NCI-H1694 treated with DMSO at 0.1 percent for 48 hours (cell line): ENCODE measurements around the gene BOC.
"Not testable (repeated sequence)": the region's sequence is repeated elsewhere in the genome, so short reads cannot be mapped to it uniquely, and the experiment has no call there.

Experiments used
- DNase-seq: peaks from one replicate; lab custom pipeline; 2025; lab: John Stamatoyannopoulos, UW

The BOC gene

DNA sequence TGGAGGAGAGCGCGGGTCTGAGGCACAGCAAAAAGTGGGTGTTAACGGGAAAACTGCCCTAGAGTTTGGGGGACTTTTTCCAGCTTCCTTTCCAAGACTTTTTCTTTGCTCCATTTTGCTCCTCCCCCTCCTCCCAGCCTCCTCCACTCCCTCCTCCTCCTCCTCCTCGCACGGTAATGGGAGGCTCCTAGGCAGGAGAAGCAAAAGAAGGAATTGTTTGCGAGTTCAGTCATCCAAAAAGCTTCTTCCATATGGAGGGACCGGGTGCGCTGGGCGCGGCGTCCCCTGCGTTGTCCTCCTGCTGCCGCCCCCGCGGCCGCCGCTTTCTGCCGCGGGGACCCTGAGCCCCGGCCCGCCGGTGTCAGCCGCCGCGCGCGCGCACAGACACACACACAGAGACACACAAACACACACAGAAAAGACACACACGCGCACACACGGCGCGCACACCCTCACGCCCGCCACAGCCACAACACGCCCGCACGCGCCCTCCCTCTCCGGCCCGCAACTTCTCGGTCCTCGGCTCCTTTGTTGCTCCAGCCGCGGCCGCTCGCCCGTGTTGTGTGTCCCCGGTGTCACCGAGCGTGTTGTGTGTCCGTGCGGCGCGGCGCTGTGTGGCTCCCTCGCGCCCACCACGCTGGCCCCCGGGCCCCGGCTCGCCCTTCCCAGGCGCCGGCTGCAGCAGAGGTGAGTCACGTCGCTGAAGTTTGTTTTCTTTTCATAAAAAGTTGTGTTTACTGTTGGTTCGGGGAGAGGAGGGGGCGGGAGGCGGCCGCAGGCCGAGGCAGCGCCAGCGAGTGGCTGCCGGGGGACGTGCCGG, at the start of gene BOC:
Gene BOC, plus strand, starts transcription at position 228 of the 820 bp plus-strand sequence. CDS start 38,246 bp downstream, outside the sequence.
- DNase-seq: peak; percentile 41

DNA sequence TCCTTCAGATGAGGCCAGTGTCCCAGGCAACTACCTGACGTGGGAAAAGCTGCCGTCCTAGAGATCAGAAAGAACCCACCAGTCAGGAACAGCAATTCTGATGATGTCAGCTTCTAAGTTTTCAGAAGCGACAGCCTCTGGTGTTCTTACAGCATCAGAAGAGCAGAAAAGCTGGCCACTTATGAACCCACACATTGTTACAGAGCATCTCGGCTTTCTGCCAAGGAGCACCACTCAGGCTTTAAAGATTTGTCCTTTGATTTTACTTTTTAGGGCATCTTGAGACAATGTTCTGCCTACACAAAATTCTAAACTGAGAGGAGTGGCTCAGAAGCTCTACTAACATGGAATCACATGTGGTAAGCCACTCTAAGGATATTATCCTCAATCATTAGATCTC, 49.7 kb upstream of the BOC start:
- DNase-seq: no peak

- no peak for DNase-seq
Observed at GRCh38 chr3:113163152-113163551, 48.2 kb upstream of the BOC start.

- DNase-seq: no peak
Observed at GRCh38 chr3:113165841-113166240, 45.5 kb upstream of the BOC start.

GRCh38 chr3:113166357-113166718, 45.0 kb upstream of the BOC start:
- no peak for DNase-seq

DNA sequence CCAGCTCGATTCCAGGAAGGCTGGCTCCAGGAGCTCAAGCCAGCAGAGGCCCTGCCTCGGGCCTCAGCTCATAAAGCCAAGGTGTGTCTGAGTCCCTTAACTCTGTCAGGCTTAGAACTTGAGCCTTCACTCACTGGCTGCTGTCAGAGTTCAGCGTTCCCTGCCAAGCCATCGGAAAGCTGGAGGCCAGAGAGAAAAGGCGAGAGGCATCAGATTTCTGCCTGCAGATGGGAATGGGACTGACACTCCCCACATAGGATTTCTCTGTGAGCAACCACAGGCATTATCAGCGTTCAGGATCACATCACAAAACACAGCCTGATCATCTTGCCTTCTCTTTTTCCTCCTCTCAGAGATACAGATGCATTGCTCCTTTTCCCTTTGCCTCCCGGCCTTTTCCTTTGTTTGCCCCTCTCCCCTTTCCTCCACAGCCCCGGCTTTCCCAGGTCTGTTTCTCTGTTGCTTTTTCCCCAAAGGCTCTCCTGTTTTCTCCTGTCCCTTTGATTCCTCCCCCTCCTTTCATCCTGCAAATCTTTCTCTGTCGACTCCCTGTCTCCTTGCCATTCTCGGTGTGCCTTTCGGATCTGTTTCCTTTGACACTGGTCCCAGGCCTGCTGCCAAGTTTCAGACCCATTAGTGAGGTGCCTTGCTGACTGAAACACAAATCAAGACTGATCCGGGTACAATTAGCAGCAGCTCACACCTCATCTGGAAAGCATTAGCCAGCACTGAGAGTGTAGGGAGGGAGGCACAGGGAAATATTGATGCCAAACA, 44.5 kb upstream of the BOC start:
- DNase-seq: peak; percentile 89

- DNase-seq: peak; percentile 82
Observed at GRCh38 chr3:113167825-113168801, 43.2 kb upstream of the BOC start.

GRCh38 chr3:113169891-113170452, 41.4 kb upstream of the BOC start:
- DNase-seq: no peak

- DNase-seq: no peak
Observed at GRCh38 chr3:113170771-113171170, 40.6 kb upstream of the BOC start.

GRCh38 chr3:113171675-113172300, 39.6 kb upstream of the BOC start:
- not testable (repeated sequence) for DNase-seq

DNA sequence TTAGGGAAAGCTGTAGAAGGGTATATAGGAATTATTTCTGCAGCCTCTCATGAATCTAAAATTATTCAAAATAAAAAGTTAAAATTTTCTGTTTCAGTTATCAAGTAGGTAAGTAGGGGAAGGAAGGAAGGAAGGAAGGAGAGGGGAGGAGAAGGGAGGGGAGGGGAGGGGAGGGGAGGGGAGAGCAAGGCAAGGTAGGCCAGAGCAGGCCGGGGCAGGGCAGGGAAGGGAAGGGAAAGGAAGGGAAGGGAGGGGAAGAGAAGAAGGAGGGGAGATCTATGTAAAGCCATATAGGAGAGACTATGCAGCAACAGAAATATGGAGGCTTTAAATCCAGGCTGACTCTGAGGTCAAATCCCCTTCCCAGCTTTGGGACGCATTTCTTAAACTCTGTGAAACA, 38.3 kb upstream of the BOC start:
- no peak for DNase-seq

DNA sequence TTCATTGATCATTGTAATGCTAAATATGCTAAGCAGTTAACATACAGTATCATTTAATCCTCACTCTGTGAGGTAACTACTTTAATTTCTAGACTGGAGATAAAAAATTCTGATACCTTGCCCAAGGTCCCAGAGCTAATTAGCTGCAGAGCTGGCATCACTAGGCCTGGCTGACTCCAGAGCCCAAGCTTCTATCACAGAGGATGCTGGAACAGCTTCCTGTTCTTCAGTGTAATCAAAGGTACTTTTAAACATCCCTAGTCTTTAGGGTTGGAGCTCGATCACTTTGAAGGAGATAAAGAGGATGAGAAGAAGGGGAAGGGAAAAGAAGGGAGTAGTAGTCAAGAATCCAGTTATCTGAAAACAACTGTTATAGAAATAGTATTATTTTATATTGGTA, 37.1 kb upstream of the BOC start:
- DNase-seq: no peak

DNA sequence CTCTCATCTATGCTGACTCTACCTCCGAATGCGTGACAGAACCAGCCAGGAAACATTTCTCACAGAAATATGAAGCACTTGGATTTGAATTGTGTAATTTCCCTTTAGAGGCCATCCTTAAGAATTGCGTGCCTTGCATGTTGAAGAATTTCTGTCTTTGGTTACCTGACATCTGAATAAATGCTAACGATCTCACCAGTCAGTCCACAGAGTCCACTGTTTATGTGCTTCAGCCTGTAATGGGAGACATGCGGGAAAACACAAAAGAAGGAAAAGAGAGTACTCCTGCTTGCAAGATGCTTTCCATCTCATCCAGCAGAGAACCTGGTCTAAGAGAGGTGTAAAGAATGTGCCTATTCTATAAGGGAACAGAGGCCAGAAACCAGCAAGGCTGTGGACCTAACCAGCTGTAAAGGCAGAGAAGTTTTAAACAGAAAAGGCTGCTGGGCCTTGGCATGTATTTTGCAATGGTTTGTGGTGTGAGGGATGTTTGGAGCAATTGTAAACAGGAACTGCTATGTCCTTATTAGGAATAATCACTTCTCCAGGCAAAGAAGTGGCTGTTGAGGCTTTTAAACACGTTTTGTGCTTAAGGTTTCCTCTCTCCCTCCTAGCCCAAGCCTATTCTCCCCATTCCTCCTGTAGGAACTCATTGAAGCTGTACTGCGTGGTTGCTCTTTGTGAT, 36.4 kb upstream of the BOC start:
- no peak for DNase-seq

DNA sequence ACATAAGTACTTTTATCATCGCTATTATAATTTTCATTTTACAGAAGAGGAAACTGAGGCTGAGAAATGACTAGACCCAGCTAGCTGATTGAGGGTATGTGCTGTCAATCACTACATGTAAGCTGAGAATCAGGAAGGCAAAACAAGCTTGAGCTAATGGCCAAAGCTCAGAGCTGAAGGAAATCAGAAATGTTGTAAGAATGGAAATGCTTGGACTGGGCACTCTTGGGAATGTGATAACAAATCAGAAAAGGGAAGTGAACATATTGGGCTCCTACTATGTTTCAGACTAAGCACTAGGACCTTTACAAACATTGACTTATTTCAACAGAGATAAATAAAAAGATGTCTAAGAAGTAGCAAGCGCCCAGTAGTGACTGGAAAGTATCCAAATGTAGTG, 33.8 kb upstream of the BOC start:
- DNase-seq: no peak

DNA sequence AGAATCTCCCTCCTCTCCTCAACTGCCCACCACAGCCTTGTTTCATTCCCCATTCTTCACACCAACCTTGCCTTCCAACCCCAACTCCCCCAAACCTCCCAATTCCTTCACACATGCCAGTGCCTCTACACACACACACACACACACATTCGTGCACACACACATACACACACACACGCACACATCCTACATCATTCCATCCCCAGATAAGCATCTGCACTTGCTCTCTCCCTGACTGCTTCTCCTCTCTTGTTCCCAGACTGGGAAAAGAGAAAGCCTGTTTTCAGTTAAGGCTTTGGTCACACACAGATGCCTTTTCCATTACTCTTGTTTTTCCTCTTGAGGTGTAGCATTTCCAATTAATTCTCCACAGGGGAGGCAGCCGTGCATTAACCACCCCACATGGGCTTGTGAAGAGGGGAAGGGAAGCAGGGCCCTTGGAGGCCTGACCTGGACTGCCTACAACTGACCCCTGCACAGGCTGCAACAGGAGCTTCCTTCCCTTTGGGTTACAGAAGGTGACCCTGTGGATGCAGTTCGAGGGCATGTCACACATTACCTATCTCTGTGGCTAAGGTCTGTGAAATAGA, 32.0 kb upstream of the BOC start:
- DNase-seq: no peak

DNA sequence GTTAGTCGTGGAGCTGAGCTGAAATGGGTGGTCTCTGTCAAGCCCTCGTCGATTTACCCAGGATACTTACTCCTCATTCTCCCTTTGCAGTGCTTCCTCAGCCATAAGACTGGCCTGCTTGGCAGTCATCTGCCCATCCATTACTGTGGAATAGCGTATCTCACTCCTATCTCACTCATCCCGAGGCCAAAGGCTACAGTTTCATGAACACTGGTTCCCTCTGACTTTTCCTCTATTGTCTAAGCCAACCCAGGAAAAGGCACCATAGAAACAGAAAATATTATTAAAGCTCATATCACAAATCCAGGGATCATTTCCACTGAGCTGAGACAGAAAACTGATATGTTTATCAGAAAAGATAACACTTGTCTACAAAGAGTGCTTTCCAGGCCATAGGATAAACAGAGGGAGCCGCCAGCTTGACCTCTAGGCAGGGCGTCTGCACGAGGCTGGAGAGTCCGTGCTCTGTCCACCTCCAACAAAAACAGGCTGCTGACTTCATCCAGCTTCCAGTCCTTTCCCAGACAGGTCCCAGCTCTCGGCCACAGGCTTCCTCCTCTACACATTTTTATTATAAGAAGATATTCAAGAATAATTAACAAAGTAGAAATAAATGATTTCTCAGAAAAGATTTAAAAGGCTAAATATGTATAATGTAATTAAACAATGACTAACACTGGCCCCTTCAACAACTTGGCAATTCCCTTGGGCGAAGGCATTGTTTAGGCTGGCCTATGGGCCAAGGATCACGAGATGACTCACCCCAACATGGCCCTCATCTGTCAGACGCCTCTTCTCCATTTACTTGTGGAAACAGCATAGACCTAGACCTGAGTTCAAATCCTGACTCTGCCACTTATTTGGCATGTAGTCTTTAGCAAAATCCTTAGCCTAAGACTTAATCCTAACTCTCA, 27.4 kb upstream of the BOC start:
- no peak for DNase-seq

- no peak for DNase-seq
Observed at GRCh38 chr3:113185194-113185835, 26.0 kb upstream of the BOC start.

DNA sequence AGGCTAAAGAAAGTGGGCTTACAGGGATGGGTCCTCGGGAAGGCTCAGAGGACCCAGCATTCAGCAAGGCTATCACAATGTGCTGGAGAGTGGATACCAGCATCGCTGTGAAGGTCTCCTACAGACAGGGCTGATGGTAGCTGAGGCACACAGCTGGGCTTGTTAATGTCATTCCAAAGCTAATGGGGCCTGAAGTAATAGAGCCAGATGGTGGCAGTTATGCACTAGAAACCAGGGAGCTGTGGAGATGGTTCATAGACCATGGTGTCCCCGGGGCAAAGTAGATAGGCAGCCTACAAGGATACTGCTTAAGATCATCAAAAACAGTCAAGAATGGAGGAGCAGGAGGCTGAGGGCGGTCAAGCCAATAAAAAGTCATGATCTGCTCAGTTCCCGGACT, 24.8 kb upstream of the BOC start:
- peak; percentile 86 for DNase-seq

- no peak for DNase-seq
Observed at GRCh38 chr3:113193288-113193687, 18.1 kb upstream of the BOC start.
